Measurements from ENCODE around the gene OR52M1. TPM values are rescaled to one million over a fixed set of nuclear protein-coding genes. Genes with fewer than 3 reads are reported as not detected.
"Not testable (repeated sequence)": the region's sequence is repeated elsewhere in the genome, so short reads cannot be mapped to it uniquely, and the experiment has no call there.

OR52M1 gene
- total and polyA plus RNA-seq, 5 donors: not detected

DNA sequence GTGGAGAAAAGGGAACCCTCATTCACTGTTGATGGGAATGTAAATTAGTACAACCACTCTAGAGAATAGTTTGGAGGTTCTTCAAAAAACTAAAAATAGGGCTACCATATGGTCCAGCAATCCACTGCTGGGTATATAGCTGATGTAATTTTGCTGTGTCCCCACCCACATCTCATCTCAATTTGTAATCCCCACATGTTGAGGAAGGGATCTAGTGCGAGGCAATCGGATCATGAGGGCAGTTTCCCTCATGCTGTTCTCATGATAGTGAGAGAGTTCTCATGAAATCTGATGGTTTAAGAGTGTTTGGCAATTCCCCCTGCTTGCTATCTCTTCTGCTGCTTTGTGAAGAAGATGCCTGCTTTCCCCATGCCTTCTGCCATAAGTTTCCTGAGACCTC is 17.1 kb upstream of the OR52M1 start:
- H3K4me3 ChIP-seq (ENCODE audit: low read length): no peak overlapping the region
- intact Hi-C loops (cut with DNase I): no loop called here
- DNase-seq (no peak), ATAC-seq (no peak)
- no peaks in the 10 kb centered on the region for H3K4me1 ChIP-seq (ENCODE audit: control insufficient read depth, insufficient read depth, low read length)
- H3K27ac ChIP-seq (ENCODE audit: low read length): no peak overlapping the region
- H3K9me3 ChIP-seq (ENCODE audit: control insufficient read depth, low read length): no peaks in the 10 kb centered on the region
- 76% methylated on average over 2 of the region's 2 CpGs for WGBS
- H3K27me3 ChIP-seq (ENCODE audit: control insufficient read depth, insufficient read depth): peaks cover 3% of the 10 kb centered on the region

DNA sequence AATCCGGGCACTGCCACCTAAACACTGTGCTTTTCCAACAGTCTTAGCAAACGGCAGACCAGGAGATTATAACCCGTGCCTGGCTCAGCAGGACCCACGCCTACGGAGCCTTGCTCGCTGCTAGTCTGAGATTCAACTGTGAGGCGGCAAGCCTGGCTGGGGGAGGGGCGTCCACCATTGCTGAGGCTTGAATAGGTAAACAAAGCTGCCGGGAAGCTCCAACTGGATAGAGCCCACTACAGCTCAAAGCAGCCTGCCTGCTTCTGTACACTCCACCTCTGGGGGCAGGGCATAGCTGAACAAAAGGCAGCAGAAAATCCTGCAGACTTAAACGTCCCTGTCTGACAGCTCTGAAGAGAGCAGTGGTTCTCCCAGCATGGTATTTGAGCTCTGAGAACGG is 13.3 kb upstream of the OR52M1 start:
- H3K4me3 ChIP-seq (ENCODE audit: low read length); H3K9me3 ChIP-seq (ENCODE audit: control insufficient read depth, low read length); H3K4me1 ChIP-seq (ENCODE audit: control insufficient read depth, insufficient read depth, low read length); ATAC-seq; H3K27ac ChIP-seq (ENCODE audit: low read length); DNase-seq; intact Hi-C loops (cut with DNase I); H3K27me3 ChIP-seq (ENCODE audit: control insufficient read depth, insufficient read depth): not testable (repeated sequence)
- 74% methylated on average over 11 of the region's 11 CpGs for WGBS

DNA sequence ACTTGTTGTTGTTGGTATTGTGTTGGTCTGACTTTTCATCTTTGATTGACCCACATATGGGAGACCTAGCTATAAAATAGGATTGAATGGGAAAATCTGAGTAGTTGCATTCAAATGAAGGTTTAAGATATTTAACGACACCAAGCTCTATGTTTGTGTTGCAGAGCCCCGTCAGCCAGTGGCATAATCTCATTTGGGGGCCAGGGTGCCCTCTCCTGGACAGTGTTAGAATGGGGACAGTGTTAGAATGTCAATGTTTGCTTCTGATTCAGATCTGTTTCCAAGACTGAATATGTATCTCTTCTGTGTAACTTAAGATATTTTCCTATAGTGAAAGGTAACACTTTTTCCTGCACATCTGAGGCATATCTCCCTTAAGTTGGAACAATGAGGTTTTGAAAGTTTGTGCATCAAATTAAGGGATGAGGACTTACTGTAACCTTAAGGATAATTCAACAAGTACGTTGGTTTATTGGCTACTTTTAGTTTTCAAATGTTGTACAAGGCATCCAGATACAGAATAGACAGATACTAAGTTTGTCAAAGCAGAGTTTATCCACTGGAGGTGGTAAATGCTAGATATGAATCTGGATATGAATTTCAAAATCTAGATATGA is 5.3 kb upstream of the OR52M1 start:
- Histone ChIP-seq H3K9me3 (ENCODE audit: control insufficient read depth, low read length) (no peaks in the 10 kb centered on the region), H3K4me3 (ENCODE audit: low read length) (no peak overlapping the region), H3K27ac (ENCODE audit: low read length) (no peak overlapping the region), H3K4me1 (ENCODE audit: control insufficient read depth, insufficient read depth, low read length) (no peaks in the 10 kb centered on the region), H3K27me3 (ENCODE audit: control insufficient read depth, insufficient read depth) (no peaks in the 10 kb centered on the region)
- ATAC-seq: peak; percentile 60 to 63
- intact Hi-C loops (cut with DNase I): loop anchor here in 3 of 4 donors (1.0 to 5.0 kb wide), 3 partner anchors 352 to 353 kb away; no protein-coding TSS in a partner anchor
- WGBS: 23% methylated on average over 3 of the region's 3 CpGs
- DNase-seq: peak; percentile 30 to 74 (median 60)

DNA sequence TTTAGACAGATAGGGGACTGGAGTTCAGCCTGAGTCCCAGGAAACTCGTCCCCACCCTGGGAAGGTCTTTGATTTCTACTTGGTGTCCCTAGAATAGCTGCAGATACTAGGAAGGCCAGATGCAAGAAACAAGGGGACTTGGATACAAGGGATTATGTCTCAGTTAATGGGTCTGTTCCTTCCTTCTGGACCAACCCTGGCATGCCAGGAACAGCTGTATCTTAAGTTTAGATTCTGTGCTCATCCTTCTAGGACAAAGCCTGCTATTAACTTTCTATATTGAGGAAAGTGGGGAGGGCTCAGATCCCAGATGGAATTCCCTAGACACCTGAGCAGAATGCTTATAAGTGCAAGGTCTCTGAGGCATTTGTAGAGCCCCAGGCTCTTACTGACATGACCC is 3.9 kb upstream of the OR52M1 start:
- Histone ChIP-seq H3K27ac (ENCODE audit: low read length) (no peak overlapping the region), H3K4me1 (ENCODE audit: control insufficient read depth, insufficient read depth, low read length) (no peaks in the 10 kb centered on the region), H3K9me3 (ENCODE audit: control insufficient read depth, low read length) (no peaks in the 10 kb centered on the region), H3K27me3 (ENCODE audit: control insufficient read depth, insufficient read depth) (no peaks in the 10 kb centered on the region), H3K4me3 (ENCODE audit: low read length) (no peak overlapping the region)
- WGBS: 40% methylated on average over 1 of the region's 1 CpG
- DNase-seq (no peak), ATAC-seq (no peak)
- intact Hi-C loops (cut with DNase I): loop anchor here in 1 of 4 donors (5.0 kb wide), 1 partner anchor 354 kb away; no protein-coding TSS in a partner anchor

DNA sequence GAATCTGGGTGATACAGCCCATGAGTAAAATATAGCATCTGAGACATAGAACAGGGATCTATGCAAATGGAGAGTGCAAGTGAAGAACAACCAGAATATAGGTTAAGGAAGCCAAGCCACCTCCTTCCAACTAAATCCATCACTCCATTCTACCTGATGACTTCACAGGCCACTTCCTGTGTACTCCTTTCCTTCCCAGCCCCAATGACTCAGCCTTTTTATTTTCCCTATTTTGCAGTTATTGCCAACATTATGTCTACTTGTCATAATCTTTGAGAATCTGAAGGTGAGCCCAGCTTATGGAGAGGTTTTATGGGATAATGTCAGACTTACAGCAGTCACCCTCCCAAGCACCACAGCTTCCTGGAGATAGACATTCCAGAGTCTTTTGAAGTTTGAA is 1.4 kb upstream of the OR52M1 start:
- Histone ChIP-seq H3K27me3 (ENCODE audit: control insufficient read depth, insufficient read depth) (no peaks in the 10 kb centered on the region), H3K9me3 (ENCODE audit: control insufficient read depth, low read length) (no peaks in the 10 kb centered on the region), H3K4me1 (ENCODE audit: control insufficient read depth, insufficient read depth, low read length) (no peaks in the 10 kb centered on the region), H3K4me3 (ENCODE audit: low read length) (no peak overlapping the region), H3K27ac (ENCODE audit: low read length) (no peak overlapping the region)
- ATAC-seq (no peak), DNase-seq (no peak)
- intact Hi-C loops (cut with DNase I): loop anchor here in 1 of 4 donors (5.0 kb wide), 1 partner anchor 356 kb away; no protein-coding TSS in a partner anchor

DNA sequence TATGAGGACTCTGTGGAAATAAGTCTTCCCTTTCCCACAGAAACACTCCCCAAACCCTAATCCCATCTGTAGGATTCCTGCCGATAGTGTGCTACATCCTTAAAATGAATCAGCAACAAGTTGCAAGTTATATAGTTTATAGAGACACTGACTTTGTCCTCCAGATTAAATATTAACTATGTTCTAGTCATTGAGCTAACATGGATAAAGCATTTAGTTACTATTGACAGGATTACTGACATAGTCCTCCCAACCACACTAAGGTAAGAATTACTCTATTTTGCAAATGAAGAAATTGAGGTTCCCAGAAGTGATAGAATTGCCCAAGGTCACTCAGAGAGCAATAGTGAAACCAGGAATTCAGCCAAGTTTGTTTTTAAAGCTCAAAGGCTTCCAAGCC is 1.9 kb downstream of the OR52M1 start:
- ATAC-seq: no peak
- Histone ChIP-seq H3K4me1 (ENCODE audit: control insufficient read depth, insufficient read depth, low read length) (no peaks in the 10 kb centered on the region), H3K4me3 (ENCODE audit: low read length) (no peak overlapping the region), H3K9me3 (ENCODE audit: control insufficient read depth, low read length) (peaks cover 6% of the 10 kb centered on the region), H3K27me3 (ENCODE audit: control insufficient read depth, insufficient read depth) (no peaks in the 10 kb centered on the region), H3K27ac (ENCODE audit: low read length) (no peak overlapping the region)
- intact Hi-C loops (cut with DNase I): no loop called here
- WGBS: 68% methylated on average over 1 of the region's 1 CpG
- DNase-seq: no peak

DNA sequence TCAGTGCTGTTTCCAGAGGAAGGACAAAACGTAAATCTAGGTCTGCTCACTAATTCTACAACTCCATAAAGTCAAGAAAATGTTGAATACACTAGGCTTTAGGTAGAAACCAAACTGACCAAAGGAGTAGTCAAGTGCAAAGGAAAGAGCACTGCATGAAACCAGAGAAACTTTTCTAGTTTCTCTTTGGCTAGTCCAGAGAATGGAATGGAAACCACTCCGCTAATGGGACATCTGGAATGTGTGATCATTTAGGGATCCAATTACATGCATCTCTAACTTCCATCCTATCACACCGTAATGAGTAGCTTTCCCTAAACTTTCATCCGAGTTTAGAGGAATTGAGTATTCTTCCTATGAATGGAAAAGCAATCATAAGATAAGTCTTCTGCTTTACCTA is 2.4 kb downstream of the OR52M1 start:
- WGBS: 65% methylated on average over 4 of the region's 4 CpGs
- H3K4me1 ChIP-seq (ENCODE audit: control insufficient read depth, insufficient read depth, low read length): no peaks in the 10 kb centered on the region
- no peaks in the 10 kb centered on the region for H3K27me3 ChIP-seq (ENCODE audit: control insufficient read depth, insufficient read depth)
- peaks cover 6% of the 10 kb centered on the region for H3K9me3 ChIP-seq (ENCODE audit: control insufficient read depth, low read length)
- H3K27ac ChIP-seq (ENCODE audit: low read length): no peak overlapping the region
- DNase-seq: no peak
- H3K4me3 ChIP-seq (ENCODE audit: low read length): no peak overlapping the region
- intact Hi-C loops (cut with DNase I): no loop called here
- ATAC-seq: no peak

DNA sequence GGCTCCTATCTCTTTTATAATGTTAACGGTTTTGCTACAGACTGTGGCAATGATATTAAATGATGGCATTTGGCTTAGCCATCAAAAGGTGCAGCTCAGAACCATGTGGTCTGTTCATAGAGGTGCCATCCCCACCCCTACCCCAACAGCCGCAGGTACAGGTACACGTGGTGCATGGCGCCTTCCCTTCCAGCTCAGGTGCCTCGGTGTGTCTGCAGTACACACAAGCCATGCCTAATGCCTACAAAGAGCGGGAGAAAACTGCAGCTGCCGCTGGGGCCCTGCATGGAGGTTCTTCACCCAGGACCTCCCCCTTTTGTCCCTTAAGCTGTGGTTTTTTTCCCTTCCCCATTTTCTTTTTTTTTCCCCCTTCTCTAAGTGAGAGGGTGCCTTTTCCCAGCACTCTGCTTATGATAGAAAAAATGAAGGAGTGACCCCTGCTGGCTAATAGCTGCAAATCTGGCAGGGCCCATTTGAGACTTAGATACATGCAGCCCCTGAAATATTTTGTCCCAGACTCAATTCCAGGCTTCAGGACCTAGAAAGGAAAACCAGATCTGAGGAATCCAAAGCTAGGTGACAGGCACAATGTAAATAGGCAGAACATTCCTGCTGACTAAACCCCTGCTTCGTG is 6.5 kb downstream of the OR52M1 start:
- Histone ChIP-seq H3K9me3 (ENCODE audit: control insufficient read depth, low read length) (peaks cover 6% of the 10 kb centered on the region), H3K27ac (ENCODE audit: low read length) (no peak overlapping the region), H3K27me3 (ENCODE audit: control insufficient read depth, insufficient read depth) (no peaks in the 10 kb centered on the region), H3K4me1 (ENCODE audit: control insufficient read depth, insufficient read depth, low read length) (no peaks in the 10 kb centered on the region), H3K4me3 (ENCODE audit: low read length) (no peak overlapping the region)
- 81% methylated on average over 8 of the region's 8 CpGs for WGBS
- ATAC-seq (no peak), DNase-seq (no peak)
- intact Hi-C loops (cut with DNase I): no loop called here

DNA sequence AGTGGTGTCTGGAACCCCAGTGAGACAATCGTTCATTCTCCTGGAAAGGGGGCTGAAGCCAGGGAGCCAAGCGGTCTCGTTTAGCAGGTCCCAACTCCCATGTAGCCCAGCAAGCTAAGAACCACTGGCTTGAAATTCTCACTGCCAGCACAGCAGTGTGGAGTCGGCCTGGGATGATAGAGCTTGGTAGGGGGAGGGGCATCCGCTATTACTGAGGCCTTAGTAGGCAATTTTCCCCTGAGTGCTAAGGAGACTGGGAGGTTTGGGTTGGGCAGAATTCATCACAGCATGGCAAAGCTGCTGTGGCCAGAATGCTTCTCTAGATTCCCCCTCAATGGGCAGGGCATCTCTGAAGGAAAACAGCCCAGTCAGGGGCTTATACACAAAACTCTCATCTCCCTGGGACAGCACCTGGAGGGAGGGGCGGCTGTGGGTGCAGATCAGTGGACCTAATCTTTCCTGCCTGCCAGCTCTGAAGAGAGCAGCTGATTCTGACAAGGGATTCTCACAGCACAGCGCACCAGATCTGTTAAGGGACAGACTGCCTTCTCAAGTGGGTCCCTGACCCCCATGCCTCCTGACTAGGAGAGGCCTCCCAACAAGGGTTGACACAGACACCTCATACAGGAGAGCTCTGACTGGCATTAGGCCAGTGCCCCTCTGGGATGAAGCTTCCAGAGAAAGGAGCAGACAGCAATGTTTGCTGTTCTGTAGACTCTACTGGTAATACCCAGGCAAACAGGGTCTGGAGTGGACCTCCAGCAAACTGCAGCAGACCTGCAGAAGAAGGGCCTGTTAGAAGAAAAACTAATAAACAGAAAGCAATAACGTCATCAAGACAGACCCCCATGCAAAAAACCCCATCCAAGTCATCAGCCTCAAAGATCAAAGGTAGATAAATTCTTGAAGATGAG is 14.8 kb downstream of the OR52M1 start:
- WGBS: 63% methylated on average over 8 of the region's 8 CpGs
- ATAC-seq (no peak), DNase-seq (no peak)
- intact Hi-C loops (cut with DNase I): no loop called here
- H3K27ac ChIP-seq (ENCODE audit: low read length): no peak overlapping the region
- no peaks in the 10 kb centered on the region for H3K9me3 ChIP-seq (ENCODE audit: control insufficient read depth, low read length)
- H3K4me1 ChIP-seq (ENCODE audit: control insufficient read depth, insufficient read depth, low read length): no peaks in the 10 kb centered on the region
- no peaks in the 10 kb centered on the region for H3K27me3 ChIP-seq (ENCODE audit: control insufficient read depth, insufficient read depth)
- no peak overlapping the region for H3K4me3 ChIP-seq (ENCODE audit: low read length)

DNA sequence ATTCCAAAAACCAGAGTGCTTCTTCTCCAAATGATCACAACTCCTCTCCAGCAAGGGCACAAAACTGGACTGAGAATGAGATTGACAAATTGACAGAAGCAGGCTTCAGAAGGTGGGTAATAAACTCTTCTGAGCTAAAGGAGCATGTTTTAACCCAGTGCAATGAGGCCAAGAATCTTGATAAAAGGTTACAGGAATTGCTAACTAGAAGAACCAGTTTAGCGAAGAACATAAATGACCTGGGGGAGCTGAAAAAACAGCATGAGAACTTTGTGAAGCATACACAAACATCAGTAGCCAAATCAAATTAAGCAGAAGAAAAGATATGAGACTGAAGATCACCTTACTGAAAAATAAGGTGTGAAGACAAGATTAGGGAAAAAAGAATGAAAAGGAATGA is 15.5 kb downstream of the OR52M1 start:
- WGBS: 93% methylated on average over 1 of the region's 1 CpG

DNA sequence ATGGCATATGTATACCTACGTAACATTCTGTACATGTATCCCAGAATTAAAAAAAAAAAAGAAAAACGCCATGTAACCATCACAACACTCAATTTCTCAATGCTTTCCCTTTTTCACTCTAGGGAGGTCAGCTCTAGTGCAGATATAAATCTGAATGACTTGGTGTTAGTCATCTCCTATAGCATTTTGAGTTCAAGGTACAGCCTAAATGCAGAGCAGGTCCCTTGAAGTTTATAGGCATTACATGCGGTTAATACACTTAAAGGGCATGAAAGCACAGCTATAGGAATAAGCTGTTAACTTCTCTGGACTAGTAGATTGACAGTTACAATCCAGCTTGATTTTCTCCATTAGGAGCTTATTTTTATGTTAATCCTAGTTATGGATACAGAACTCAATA is 20.4 kb downstream of the OR52M1 start:
- H3K27ac ChIP-seq (ENCODE audit: low read length): no peak overlapping the region
- no peak overlapping the region for H3K4me3 ChIP-seq (ENCODE audit: low read length)
- no peaks in the 10 kb centered on the region for H3K27me3 ChIP-seq (ENCODE audit: control insufficient read depth, insufficient read depth)
- ATAC-seq (no peak), DNase-seq (no peak)
- 85% methylated on average over 3 of the region's 3 CpGs for WGBS
- no peaks in the 10 kb centered on the region for H3K9me3 ChIP-seq (ENCODE audit: control insufficient read depth, low read length)
- intact Hi-C loops (cut with DNase I): no loop called here
- H3K4me1 ChIP-seq (ENCODE audit: control insufficient read depth, insufficient read depth, low read length): no peaks in the 10 kb centered on the region

More for the DNA sequence above, 15.5 kb downstream of the OR52M1 start:
- no peaks in the 10 kb centered on the region for H3K4me1 ChIP-seq (ENCODE audit: control insufficient read depth, insufficient read depth, low read length)
- DNase-seq (no peak), ATAC-seq (no peak)
- no peak overlapping the region for H3K4me3 ChIP-seq (ENCODE audit: low read length)
- intact Hi-C loops (cut with DNase I): no loop called here
- no peaks in the 10 kb centered on the region for H3K27me3 ChIP-seq (ENCODE audit: control insufficient read depth, insufficient read depth)
- no peak overlapping the region for H3K27ac ChIP-seq (ENCODE audit: low read length)
- no peaks in the 10 kb centered on the region for H3K9me3 ChIP-seq (ENCODE audit: control insufficient read depth, low read length)

Measured in right cardiac atrium (tissue), 5 donors.